K562 (cell line): Measurements from ENCODE around the gene ORC5. TPM values are rescaled to one million over a fixed set of nuclear protein-coding genes. Genes with fewer than 3 reads are reported as not detected.

Experiments
- ATAC-seq: fragments of 200-7000 bp; cut with Tn5 transposase; 3 replicates; pipeline ENCODE4 v1.9.1; 2020; ENCODE audit warnings: moderate library complexity
- BruUV-seq: library from RNA; stranded (reverse); fragments of 400-500 nt; replicated peaks from 2 replicates; lab custom pipeline; 2021; lab: Mats Ljungman, UMichigan
- CTCF ChIA-PET: fragments of 300-600 bp; formaldehyde crosslinking; extraction: SDS; loops from one replicate; lab custom pipeline; 2021; ENCODE audit warnings: low intra/inter-chr PET ratio; lab: Yijun Ruan, JAX
- POLR2A ChIA-PET: fragments of 300-600, 350-650 bp; sonication (Branson Sonifier 250); formaldehyde crosslinking; extraction: SDS; loops from one replicate; lab custom pipeline; 2021; ENCODE audit warnings: antibody characterized with exemption, inconsistent platforms; lab: Yijun Ruan, JAX
- DNase-seq, 4 experiments: peaks; one replicate each; pipeline versions ENCODE4 v3.0.0 to v3.0.0-alpha.2; 2011 to 2018; ENCODE audit warnings: low spot score in 3 of 4, mixed read lengths in 3 of 4; ENCODE audit errors: extremely low read depth in 1 of 4
- FAIRE-seq: peaks from 2 replicates; lab custom pipeline; 2011; peaks lifted over from hg19 to GRCh38; lab: Jason Lieb, UNC
- H2AFZ ChIP-seq: 2 replicates; pipeline ENCODE4 v1.6.0; 2011; ENCODE audit warnings: low read depth, low read length, control low read depth, inconsistent platforms
- H3K27ac ChIP-seq: fragments of 200-600 bp; 3 replicates; pipeline ENCODE4 v1.8.0; 2011; ENCODE audit warnings: low read depth, mild to moderate bottlenecking, control low read depth, inconsistent platforms, low read length, moderate library complexity, mixed read lengths; ENCODE audit errors: extremely low read depth
- H3K27me3 ChIP-seq, 2 experiments: fragments of 300-600 bp in 1 of 2; 2 replicates in 1 of 2; 3 replicates in 1 of 2; pipeline versions ENCODE4 v1.6.0 to v1.8.0; 2011; ENCODE audit warnings: inconsistent platforms in 2 of 2, low read length in 2 of 2, mild to moderate bottlenecking in 1 of 2, mixed read lengths in 1 of 2, moderate library complexity in 1 of 2; ENCODE audit not compliant: control insufficient read depth in 2 of 2, insufficient read depth in 2 of 2
- H3K36me3 ChIP-seq: fragments of 300-600 bp; 3 replicates; pipeline ENCODE4 v1.8.0; 2011; ENCODE audit warnings: mild to moderate bottlenecking, low read length, inconsistent platforms; ENCODE audit not compliant: control insufficient read depth, insufficient read depth
- H3K4me1 ChIP-seq, 2 experiments: fragments of 200-600 bp in 1 of 2; replicated peaks in 1 of 2; 2 replicates in 1 of 2; 3 replicates in 1 of 2; pipeline versions ENCODE4 v1.5.1 to v1.8.0; 2011; ENCODE audit warnings: inconsistent platforms in 2 of 2, low read length in 2 of 2, mild to moderate bottlenecking in 1 of 2, mixed read lengths in 1 of 2, moderate library complexity in 1 of 2; ENCODE audit not compliant: control insufficient read depth in 2 of 2, insufficient read depth in 2 of 2
- H3K4me2 ChIP-seq: 2 replicates; pipeline ENCODE4 v1.6.1; 2011; ENCODE audit warnings: low read length, control low read depth, inconsistent platforms, mixed read lengths; ENCODE audit not compliant: insufficient read depth
- H3K4me3 ChIP-seq: fragments of 200-600 bp; sonication (generic), shearing (Covaris generic); 2 replicates; pipeline ENCODE4 v1.5.1; 2016; ENCODE audit warnings: control low read depth, inconsistent platforms
- H3K79me2 ChIP-seq: fragments of 200-600 bp; 3 replicates; pipeline ENCODE4 v1.8.0; 2011; ENCODE audit warnings: low read length, inconsistent platforms; ENCODE audit not compliant: control insufficient read depth, insufficient read depth
- H3K9ac ChIP-seq, 2 experiments: 2 replicates each; pipeline versions ENCODE4 v1.6.0 to v1.6.1; 2011; ENCODE audit warnings: low read depth in 2 of 2, low read length in 2 of 2, control low read depth in 1 of 2, inconsistent platforms in 1 of 2, mild to moderate bottlenecking in 1 of 2, mixed read lengths in 1 of 2; ENCODE audit not compliant: insufficient read depth in 1 of 2
- H3K9me1 ChIP-seq: one replicate; pipeline ENCODE4 v1.6.0; 2011; ENCODE audit warnings: inconsistent platforms, mild to moderate bottlenecking, low read length, moderate library complexity; ENCODE audit not compliant: control insufficient read depth, insufficient read depth
- H3K9me3 ChIP-seq: replicated peaks from 2 replicates; pipeline ENCODE4 v1.5.1; 2011; ENCODE audit warnings: low read depth, low read length, inconsistent platforms; ENCODE audit not compliant: control insufficient read depth, insufficient read depth
- H4K20me1 ChIP-seq: replicated peaks from 2 replicates; pipeline ENCODE4 v1.6.1; 2011; ENCODE audit warnings: low read length, inconsistent platforms, mixed read lengths; ENCODE audit not compliant: control insufficient read depth, insufficient read depth
- ATF2 ChIP-seq: sonication (generic); formaldehyde crosslinking; IDR thresholded peaks from 2 replicates; pipeline ENCODE4 v1.8.1; 2022; ENCODE audit warnings: missing genetic modification reagents
- CBFA2T3 ChIP-seq: fragments of 450-650 bp; IDR thresholded peaks from 2 replicates; pipeline ENCODE4 v1.6.1; 2017
- KLF6 ChIP-seq: fragments of 250-450 bp; sonication (Bioruptor Pico); IDR thresholded peaks from 2 replicates; pipeline ENCODE4 v1.4.0; 2020; ENCODE audit warnings: mild to moderate bottlenecking, moderate library complexity, borderline replicate concordance
- PTTG1 ChIP-seq: fragments of 450-650 bp; IDR thresholded peaks from 2 replicates; pipeline ENCODE4 v1.6.1; 2016; ENCODE audit warnings: low read depth, mild to moderate bottlenecking, missing genetic modification characterization, missing compliant biosample characterization
- RNF2 ChIP-seq: sonication (generic); IDR thresholded peaks from 2 replicates; pipeline ENCODE4 v1.6.1; 2016
- SIX5 ChIP-seq, 2 experiments: IDR thresholded peaks; 2 replicates each; pipeline ENCODE4 v1.6.1; 2011; ENCODE audit warnings: low read length in 2 of 2, borderline replicate concordance in 1 of 2, low read depth in 1 of 2, mild to moderate bottlenecking in 1 of 2, moderate library complexity in 1 of 2; ENCODE audit not compliant: insufficient read depth in 1 of 2
- TSHZ1 ChIP-seq: fragments of 250-450 bp; sonication (Bioruptor Pico); IDR thresholded peaks from 2 replicates; pipeline ENCODE4 v1.4.0; 2020; ENCODE audit warnings: mild to moderate bottlenecking, moderate library complexity
- ZFP30 ChIP-seq: fragments of 250-450 bp; sonication (Bioruptor Pico); IDR thresholded peaks from 2 replicates; pipeline ENCODE4 v1.8.0; 2022; ENCODE audit warnings: moderate library complexity, mild to moderate bottlenecking, inconsistent platforms, borderline replicate concordance
- ZNF146 ChIP-seq: IDR thresholded peaks from one replicate; pipeline ENCODE4 v1.6.1; 2018; ENCODE audit warnings: missing compliant biosample characterization; ENCODE audit not compliant: unreplicated experiment
- ZNF764 ChIP-seq: fragments of 250-450 bp; sonication (Bioruptor Pico); IDR thresholded peaks from 2 replicates; pipeline ENCODE4 v1.4.0; 2020; ENCODE audit warnings: low read depth, mild to moderate bottlenecking, moderate library complexity
- WGBS: fragments of 100-300 bp; shearing (Covaris generic); methylation state at CpG from one replicate; pipeline ENCODE4 v1.1.6; 2016; ENCODE audit warnings: low coverage, mixed read lengths; ENCODE audit not compliant: insufficient coverage; ENCODE audit errors: missing lambda C conversion rate; 5-methylcytosine and 5-hydroxymethylcytosine counted together
- in situ Hi-C: fragments of 300-500 bp; cut with MboI; formaldehyde crosslinking; loops from 4 replicates; pipeline ENCODE4 v1.15.0; 2018; ENCODE audit warnings: inconsistent platforms, mixed read lengths
- intact Hi-C: fragments of 100-400 bp; cut with micrococcal nuclease; formaldehyde crosslinking; loops from 2 replicates; pipeline ENCODE4 v1.14.2; 2022
- polyA plus RNA-seq, 8 experiments: library from polyadenylated mRNA; depleted of rRNA in 4 of 8; stranded (reverse) in 5 of 8; unstranded in 3 of 8; fragments of >200 nt; fragmentation: Nextera tagmentation in 2 of 8; fragmentation: Illumina TruSeq in 1 of 8; extraction: Ambion mirVana in 2 of 8; extraction: Trizol in 1 of 8; gene quantifications; 2 replicates each; pipeline versions ENCODE4 v1.2.1 to v1.2.3, GENCODE V29; 2011 to 2014; ENCODE audit warnings: inconsistent platforms in 1 of 8, missing spikeins in 1 of 8
- total RNA-seq, 7 experiments: library from RNA; depleted of rRNA in 6 of 7; stranded (reverse); fragments of >200 nt in 6 of 7; fragmentation: Illumina TruSeq in 2 of 7; extraction: Trizol in 2 of 7; gene quantifications; 2 replicates each; pipeline versions ENCODE4 v1.2.1 to v1.2.3, GENCODE V29; 2011 to 2021; ENCODE audit warnings: low replicate concordance in 1 of 7

ORC5 gene
- total and polyA plus RNA-seq, 9 of the 15 experiments (the other 6 are each of a cell fraction or from before 2014, with no cell fraction given) = 29.8 to 136 (median 54.8) TPM

DNA sequence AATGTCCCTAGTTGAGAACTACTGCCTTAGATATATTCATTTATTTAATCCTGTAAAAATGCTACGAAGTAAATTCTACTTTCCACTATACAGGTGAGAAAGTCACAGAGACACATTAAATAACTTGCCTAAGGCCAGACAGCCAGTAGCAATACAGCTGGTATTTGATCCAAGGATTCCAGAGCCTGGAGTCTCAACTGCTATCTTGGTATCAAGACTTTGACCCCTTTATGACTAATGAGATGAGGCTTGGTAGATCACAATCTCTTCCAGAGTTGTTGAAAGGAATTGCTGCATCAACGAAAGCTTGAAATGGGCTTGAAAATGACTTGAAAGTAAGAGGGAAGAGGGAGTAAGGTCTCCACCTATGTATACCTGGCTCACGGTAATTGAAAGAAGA, 83.3 kb downstream of the ORC5 start:
- Histone ChIP-seq H3K4me1 (no peaks in the 10 kb centered on the region), H3K4me3 (no peak overlapping the region), H2AFZ (no peak overlapping the region), H4K20me1 (no peaks in the 10 kb centered on the region), H3K27me3 (no peaks in the 10 kb centered on the region), H3K79me2 (no peaks in the 10 kb centered on the region), H3K36me3 (peaks cover 28% of the 10 kb centered on the region), H3K9ac (no peak overlapping the region), H3K9me3 (no peaks in the 10 kb centered on the region), H3K4me2 (no peak overlapping the region), H3K9me1 (no peaks in the 10 kb centered on the region), H3K27ac (no peak overlapping the region)
- CTCF ChIA-PET = no interaction called here
- DNase-seq (no peak), FAIRE-seq (no peak), ATAC-seq (no peak)
- WGBS = 88% methylated on average over 3 of the region's 3 CpGs
- no TSS peak for BruUV-seq
- in situ Hi-C loops (no loop called here), intact Hi-C loops (no loop called here)
- TF ChIP-seq CBFA2T3 (no peak), TSHZ1 (no peak), PTTG1 (tag) (no peak), SIX5 (IDR thresholded peaks at IDR 0.05; ENCODE audit: borderline replicate concordance in 1 of 2, insufficient read depth in 1 of 2, low read depth in 1 of 2, low read length in 2 of 2) (no peak), ZNF764 (CRISPR knock-in tag) (no peak), ZNF146 (CRISPR knock-in tag) (no peak), ZFP30 (CRISPR knock-in tag) (no peak), KLF6 (no peak), RNF2 (no peak), ATF2 (no peak)
- POLR2A ChIA-PET = interaction anchor here (1.1 kb wide), 1 partner anchor 21 kb away, joined by 3 read pairs; no protein-coding TSS in a partner anchor
